Neural crest cell (in vitro differentiated cells): ENCODE data around the gene TAS2R38. TPM values are rescaled to one million over a fixed set of nuclear protein-coding genes. Genes with fewer than 3 reads are reported as not detected.

Source experiments
- DNase-seq: peaks from one replicate; pipeline ENCODE4 v3.0.0; 2021; ENCODE audit warnings: low read depth, mixed read lengths, low spot score
- H3K27ac Mint-ChIP-seq: one replicate; pipeline ENCODE4 v1.8.0; 2021; ENCODE audit warnings: mild to moderate bottlenecking, mixed read lengths; ENCODE audit not compliant: unreplicated experiment
- H3K27me3 Mint-ChIP-seq: 2 replicates; pipeline ENCODE4 v1.8.0; 2021; ENCODE audit warnings: low read depth, mild to moderate bottlenecking, mixed read lengths
- H3K36me3 Mint-ChIP-seq: 2 replicates; pipeline ENCODE4 v1.8.0; 2021; ENCODE audit warnings: low read depth, mild to moderate bottlenecking, mixed read lengths
- H3K4me1 Mint-ChIP-seq: 2 replicates; pipeline ENCODE4 v1.8.0; 2021; ENCODE audit warnings: mixed read lengths
- H3K4me3 Mint-ChIP-seq: one replicate; pipeline ENCODE4 v1.8.0; 2021; ENCODE audit warnings: mild to moderate bottlenecking, mixed read lengths
- H3K9me3 Mint-ChIP-seq: 2 replicates; pipeline ENCODE4 v1.8.0; 2021; ENCODE audit warnings: mixed read lengths
- total RNA-seq: library from RNA; stranded (reverse); gene quantifications from 2 replicates; pipeline ENCODE4 v1.2.1, GENCODE V29; 2021
- TF ChIP-seq, protein P1 (sequence below): fragments of 200-600 bp; sonication (generic); conservative IDR thresholded peaks from 2 replicates; pipeline ENCODE4 v1.5.0; 2021; ENCODE audit warnings: antibody characterized with exemption, mild to moderate bottlenecking

TAS2R38 gene
- total RNA-seq, 1 donor from 2014 or later: not detected

DNA sequence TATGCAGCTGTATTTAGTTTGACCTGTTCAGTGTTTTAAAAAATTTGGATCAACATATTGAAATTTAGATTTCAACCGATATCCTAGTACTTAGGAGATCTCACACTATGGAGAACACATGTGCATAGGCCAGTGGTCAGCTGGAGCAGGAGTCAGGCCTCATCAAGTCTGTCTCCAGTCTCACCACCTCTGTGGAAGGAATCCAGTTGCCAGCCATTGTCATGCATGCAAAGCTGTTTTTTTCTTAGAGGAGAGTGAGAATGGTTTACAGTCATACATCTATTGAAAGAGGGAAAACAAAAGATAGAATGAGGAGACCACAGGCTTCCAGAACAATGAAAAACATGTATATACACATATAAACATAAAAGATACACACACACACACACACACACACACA, 19.2 kb downstream of the TAS2R38 start:
- TF ChIP-seq, protein P1, sequence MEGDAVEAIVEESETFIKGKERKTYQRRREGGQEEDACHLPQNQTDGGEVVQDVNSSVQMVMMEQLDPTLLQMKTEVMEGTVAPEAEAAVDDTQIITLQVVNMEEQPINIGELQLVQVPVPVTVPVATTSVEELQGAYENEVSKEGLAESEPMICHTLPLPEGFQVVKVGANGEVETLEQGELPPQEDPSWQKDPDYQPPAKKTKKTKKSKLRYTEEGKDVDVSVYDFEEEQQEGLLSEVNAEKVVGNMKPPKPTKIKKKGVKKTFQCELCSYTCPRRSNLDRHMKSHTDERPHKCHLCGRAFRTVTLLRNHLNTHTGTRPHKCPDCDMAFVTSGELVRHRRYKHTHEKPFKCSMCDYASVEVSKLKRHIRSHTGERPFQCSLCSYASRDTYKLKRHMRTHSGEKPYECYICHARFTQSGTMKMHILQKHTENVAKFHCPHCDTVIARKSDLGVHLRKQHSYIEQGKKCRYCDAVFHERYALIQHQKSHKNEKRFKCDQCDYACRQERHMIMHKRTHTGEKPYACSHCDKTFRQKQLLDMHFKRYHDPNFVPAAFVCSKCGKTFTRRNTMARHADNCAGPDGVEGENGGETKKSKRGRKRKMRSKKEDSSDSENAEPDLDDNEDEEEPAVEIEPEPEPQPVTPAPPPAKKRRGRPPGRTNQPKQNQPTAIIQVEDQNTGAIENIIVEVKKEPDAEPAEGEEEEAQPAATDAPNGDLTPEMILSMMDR: no peak
- H3K27me3 Mint-ChIP-seq: peaks cover 2% of the 10 kb centered on the region

DNA sequence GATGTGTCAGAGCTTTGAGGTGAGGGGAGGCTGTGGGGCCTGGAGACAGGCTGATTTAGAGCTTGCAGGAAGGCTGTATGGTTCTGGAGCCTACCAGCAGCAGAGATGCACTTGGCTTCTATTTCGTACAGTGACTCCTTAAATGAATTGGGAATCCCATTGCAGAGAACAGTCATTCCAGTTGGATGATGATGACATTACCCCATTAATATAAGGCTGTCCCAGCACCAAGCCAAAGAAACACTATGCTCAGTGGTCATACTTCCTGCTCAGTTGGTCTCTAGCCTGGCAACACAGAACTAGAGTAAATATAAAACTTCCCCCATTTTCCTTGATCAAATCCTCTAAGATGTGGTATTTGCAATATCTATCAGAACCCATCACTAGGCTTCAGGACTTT, 21.1 kb downstream of the TAS2R38 start:
- TF ChIP-seq, protein P1: no peak
- H3K36me3 Mint-ChIP-seq: no peaks in the 10 kb centered on the region
- no peak for DNase-seq
- H3K4me1 Mint-ChIP-seq: no peaks in the 10 kb centered on the region
- H3K27me3 Mint-ChIP-seq: peaks cover 2% of the 10 kb centered on the region
- no peak overlapping the region for H3K4me3 Mint-ChIP-seq
- peaks cover 4% of the 10 kb centered on the region for H3K9me3 Mint-ChIP-seq
- H3K27ac Mint-ChIP-seq: no peak overlapping the region

More for the DNA sequence above, 19.2 kb downstream of the TAS2R38 start:
- no peaks in the 10 kb centered on the region for H3K4me1 Mint-ChIP-seq
- peaks cover 4% of the 10 kb centered on the region for H3K9me3 Mint-ChIP-seq
- DNase-seq: no peak
- H3K27ac Mint-ChIP-seq: no peak overlapping the region
- H3K36me3 Mint-ChIP-seq: no peaks in the 10 kb centered on the region
- no peak overlapping the region for H3K4me3 Mint-ChIP-seq

DNA sequence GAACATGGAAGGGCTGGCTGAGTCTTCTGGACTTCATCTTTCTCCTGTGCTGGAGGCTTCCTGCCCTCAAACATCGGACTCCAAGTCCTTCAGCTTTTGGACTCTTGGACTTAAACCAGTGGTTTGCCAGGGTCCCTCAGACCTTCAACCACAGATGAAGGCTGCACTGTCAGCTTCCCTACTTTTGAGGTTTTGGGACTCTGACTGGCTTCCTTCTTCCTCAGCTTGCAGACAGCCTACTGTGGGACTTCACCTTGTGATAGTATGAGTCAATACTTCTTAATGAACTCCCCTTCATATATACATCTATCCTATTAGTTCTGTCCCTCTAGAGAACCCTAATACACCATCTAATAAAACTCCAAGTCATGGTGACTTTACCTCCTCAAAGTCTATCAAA, 22.8 kb downstream of the TAS2R38 start:
- Mint-ChIP-seq H3K36me3 (no peaks in the 10 kb centered on the region), H3K27ac (no peak overlapping the region), H3K27me3 (peaks cover 2% of the 10 kb centered on the region), H3K4me3 (no peak overlapping the region), H3K9me3 (peaks cover 4% of the 10 kb centered on the region), H3K4me1 (no peaks in the 10 kb centered on the region)
- DNase-seq: no peak
- TF ChIP-seq, protein P1: no peak

DNA sequence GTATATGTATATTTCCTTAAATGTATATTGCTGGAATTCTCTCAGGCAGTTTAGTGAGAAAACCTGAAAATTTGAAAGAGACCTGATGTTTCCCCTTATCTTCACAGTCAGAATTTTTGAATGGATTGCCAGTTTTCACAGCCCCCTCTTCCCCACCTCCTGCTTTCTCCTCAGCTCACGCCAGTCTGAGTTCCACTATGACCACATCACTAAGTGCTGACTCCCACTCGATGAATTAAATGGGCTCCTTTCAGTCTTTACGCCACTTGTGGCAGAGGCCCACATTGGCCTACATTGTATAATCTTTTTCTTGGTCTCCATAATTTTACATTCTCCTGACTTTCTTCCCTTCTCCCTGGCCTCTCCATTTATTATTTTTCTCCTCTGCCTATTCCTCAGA, 23.7 kb downstream of the TAS2R38 start:
- Mint-ChIP-seq H3K36me3 (no peaks in the 10 kb centered on the region), H3K9me3 (peaks cover 4% of the 10 kb centered on the region), H3K27me3 (peaks cover 2% of the 10 kb centered on the region), H3K4me3 (no peak overlapping the region), H3K4me1 (no peaks in the 10 kb centered on the region), H3K27ac (no peak overlapping the region)
- TF ChIP-seq, protein P1: no peak
- DNase-seq: no peak

DNA sequence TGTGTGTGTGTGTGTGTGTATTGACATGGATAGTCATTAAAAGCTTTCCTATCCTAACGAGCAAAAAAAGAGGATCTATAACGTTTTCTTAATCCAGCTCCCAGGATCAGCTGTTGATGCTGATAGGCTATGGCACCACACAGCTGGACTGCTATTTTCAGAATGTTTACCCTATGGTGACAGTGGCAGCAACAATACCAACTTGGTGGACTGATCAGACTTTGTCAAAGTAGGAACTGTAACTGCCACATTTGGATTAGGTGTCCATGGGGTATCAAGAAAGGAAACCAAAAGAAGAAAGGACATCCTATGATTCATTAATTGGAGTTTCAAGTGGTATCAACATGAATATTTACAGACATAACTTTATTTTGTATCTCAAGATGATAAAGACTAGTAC, 24.1 kb downstream of the TAS2R38 start:
- Mint-ChIP-seq H3K4me3 (no peak overlapping the region), H3K36me3 (no peaks in the 10 kb centered on the region), H3K4me1 (no peaks in the 10 kb centered on the region), H3K27ac (no peak overlapping the region), H3K9me3 (peaks cover 4% of the 10 kb centered on the region), H3K27me3 (peaks cover 2% of the 10 kb centered on the region)
- TF ChIP-seq, protein P1: no peak
- no peak for DNase-seq

DNA sequence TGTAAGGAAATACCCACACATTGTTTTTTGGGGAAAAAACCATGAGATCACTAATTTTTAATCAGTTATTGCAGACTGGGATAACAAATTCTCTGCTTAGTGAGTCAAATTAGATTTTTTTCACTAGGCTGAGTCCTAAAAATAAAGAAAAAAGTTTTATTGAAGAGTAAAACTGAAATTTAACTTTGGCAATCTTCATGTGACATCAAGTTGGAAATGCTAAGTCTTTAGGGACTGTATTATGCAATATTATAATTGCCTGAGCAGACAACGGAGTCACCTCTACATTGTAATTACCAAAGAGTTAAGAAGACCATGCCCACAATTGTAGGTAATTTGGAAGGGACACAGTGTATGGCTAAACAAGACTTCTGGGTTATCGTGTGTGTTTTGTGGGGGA, 24.6 kb downstream of the TAS2R38 start:
- no peak for DNase-seq
- H3K36me3 Mint-ChIP-seq: no peaks in the 10 kb centered on the region
- H3K9me3 Mint-ChIP-seq: peaks cover 4% of the 10 kb centered on the region
- no peak overlapping the region for H3K27ac Mint-ChIP-seq
- TF ChIP-seq, protein P1: no peak
- H3K4me1 Mint-ChIP-seq: no peaks in the 10 kb centered on the region
- no peak overlapping the region for H3K4me3 Mint-ChIP-seq
- H3K27me3 Mint-ChIP-seq: peaks cover 2% of the 10 kb centered on the region
